H1 (cell line): Measurements from ENCODE around the gene ARMH2. TPM values are rescaled to one million over a fixed set of nuclear protein-coding genes. Genes with fewer than 3 reads are reported as not detected.
A peak's percentile ranks its signal among the peaks of the same experiment; 100 is the strongest.

ENCODE experiments used
- CTCF ChIA-PET: fragments of 300-600 bp; sonication (Branson Sonifier 250); formaldehyde crosslinking; loops from one replicate; lab custom pipeline; 2021; ENCODE audit not compliant: partially characterized antibody; lab: Charles Lee
- POLR2A ChIA-PET: fragments of 300-600 bp; sonication (Branson Sonifier 250); formaldehyde crosslinking; loops from one replicate; lab custom pipeline; 2021; ENCODE audit warnings: inconsistent platforms; ENCODE audit not compliant: partially characterized antibody; lab: Charles Lee
- DNase-seq, 2 experiments: peaks; one replicate each; pipeline versions ENCODE4 v3.0.0 to v3.0.0-alpha.2; 2010 to 2022; ENCODE audit warnings: low spot score in 2 of 2, low read depth in 1 of 2, mixed read lengths in 1 of 2
- FAIRE-seq: peaks from 2 replicates; lab custom pipeline; 2011; peaks lifted over from hg19 to GRCh38; lab: Jason Lieb, UNC
- H2AFZ ChIP-seq: 2 replicates; pipeline ENCODE4 v1.8.1; 2012; ENCODE audit warnings: low read length, inconsistent platforms
- H2AK5ac ChIP-seq: 2 replicates; pipeline ENCODE4 v1.6.1; 2013; ENCODE audit warnings: low read depth, low read length
- H2BK120ac ChIP-seq: replicated peaks from 2 replicates; pipeline ENCODE3; 2013; ENCODE audit warnings: low read depth, low read length, inconsistent platforms
- H2BK12ac ChIP-seq: 2 replicates; pipeline ENCODE4 v1.6.1; 2013; ENCODE audit warnings: low read depth, low read length
- H2BK15ac ChIP-seq: 2 replicates; pipeline ENCODE4 v1.6.1; 2013; ENCODE audit warnings: low read length
- H2BK20ac ChIP-seq: 2 replicates; pipeline ENCODE4 v1.6.1; 2013; ENCODE audit warnings: low read length
- H2BK5ac ChIP-seq: 2 replicates; pipeline ENCODE4 v1.6.1; 2013; ENCODE audit warnings: low read depth, low read length
- H3K14ac ChIP-seq: 2 replicates; pipeline ENCODE4 v1.6.1; 2013; ENCODE audit warnings: inconsistent platforms; ENCODE audit not compliant: insufficient read length
- H3K18ac ChIP-seq: 2 replicates; pipeline ENCODE4 v1.6.1; 2013; ENCODE audit warnings: low read length; ENCODE audit errors: extremely low read depth
- H3K23ac ChIP-seq: 2 replicates; pipeline ENCODE4 v1.6.1; 2013; ENCODE audit warnings: inconsistent platforms; ENCODE audit not compliant: insufficient read length
- H3K23me2 ChIP-seq: 2 replicates; pipeline ENCODE4 v1.6.1; 2013; ENCODE audit warnings: low read depth, low read length
- H3K27ac ChIP-seq: 2 replicates; pipeline ENCODE4 v1.6.1; 2011; ENCODE audit warnings: low read depth, low read length, inconsistent platforms
- H3K27me3 ChIP-seq, 4 experiments: replicated peaks in 1 of 4; 1 replicate in 1 of 4; 2 replicates in 3 of 4; pipeline versions ENCODE4 v1.6.1 to v1.8.1; 2011 to 2013; ENCODE audit warnings: low read length in 3 of 4, mild to moderate bottlenecking in 3 of 4, inconsistent platforms in 2 of 4, mixed read lengths in 2 of 4, moderate library complexity in 1 of 4; ENCODE audit not compliant: control insufficient read depth in 3 of 4, insufficient read depth in 3 of 4; ENCODE audit errors: extremely low read depth in 1 of 4
- H3K36me3 ChIP-seq, 4 experiments: 2 replicates each; pipeline versions ENCODE4 v1.6.1 to v1.8.1; 2011 to 2013; ENCODE audit warnings: mild to moderate bottlenecking in 4 of 4, low read length in 3 of 4, moderate library complexity in 2 of 4, control low read depth in 1 of 4, inconsistent platforms in 1 of 4; ENCODE audit not compliant: insufficient read depth in 4 of 4, control insufficient read depth in 2 of 4
- H3K4ac ChIP-seq: replicated peaks from 2 replicates; pipeline ENCODE3; 2013; ENCODE audit warnings: low read length, low read depth, mixed read lengths, inconsistent platforms; ENCODE audit not compliant: insufficient read length
- H3K4me1 ChIP-seq, 4 experiments: replicated peaks in 1 of 4; 1 replicate in 1 of 4; 2 replicates in 3 of 4; pipeline versions ENCODE4 v1.6.1 to v1.8.1; 2011 to 2013; ENCODE audit warnings: low read length in 3 of 4, inconsistent platforms in 2 of 4, mixed read lengths in 1 of 4; ENCODE audit not compliant: insufficient read depth in 4 of 4, control insufficient read depth in 3 of 4
- H3K4me2 ChIP-seq, 2 experiments: 2 replicates each; pipeline versions ENCODE4 v1.6.1 to v1.8.1; 2011 to 2013; ENCODE audit warnings: low read depth in 2 of 2, low read length in 2 of 2, control low read depth in 1 of 2, inconsistent platforms in 1 of 2, mild to moderate bottlenecking in 1 of 2; ENCODE audit not compliant: insufficient read depth in 1 of 2
- H3K4me3 ChIP-seq, 4 experiments: fragments of 200-600, 300-600 bp in 1 of 4; sonication (generic), shearing (Covaris generic), sonication (Bioruptor Twin) in 1 of 4; 2 replicates each; pipeline versions ENCODE4 v1.5.1 to v1.8.1; 2011 to 2016; ENCODE audit warnings: low read length in 4 of 4, low read depth in 3 of 4, control low read depth in 2 of 4, inconsistent platforms in 2 of 4, mild to moderate bottlenecking in 2 of 4, mixed read lengths in 1 of 4, moderate library complexity in 1 of 4; ENCODE audit not compliant: insufficient read depth in 2 of 4; ENCODE audit errors: extremely low read depth in 1 of 4
- H3K56ac ChIP-seq: replicated peaks from 2 replicates; pipeline ENCODE3; 2013; ENCODE audit warnings: low read depth, mild to moderate bottlenecking, mixed read lengths, low read length, inconsistent platforms; ENCODE audit not compliant: insufficient read length
- H3K79me1 ChIP-seq: 2 replicates; pipeline ENCODE4 v1.6.1; 2013; ENCODE audit warnings: low read depth, low read length, control low read depth
- H3K79me2 ChIP-seq, 2 experiments: 2 replicates each; pipeline versions ENCODE4 v1.6.1 to v1.8.1; 2012 to 2013; ENCODE audit warnings: low read length in 2 of 2, mild to moderate bottlenecking in 2 of 2, inconsistent platforms in 1 of 2; ENCODE audit not compliant: insufficient read depth in 2 of 2, control insufficient read depth in 1 of 2
- H3K9ac ChIP-seq, 4 experiments: replicated peaks in 1 of 4; 1 replicate in 1 of 4; 2 replicates in 3 of 4; pipeline versions ENCODE4 v1.6.1 to v1.8.1; 2011 to 2013; ENCODE audit warnings: low read depth in 3 of 4, low read length in 3 of 4, control low read depth in 2 of 4, mild to moderate bottlenecking in 2 of 4, moderate library complexity in 2 of 4, inconsistent platforms in 1 of 4; ENCODE audit errors: extremely low read depth in 1 of 4
- H3K9me3 ChIP-seq, 2 experiments: 2 replicates each; pipeline versions ENCODE4 v1.6.1 to v1.8.1; 2012 to 2013; ENCODE audit warnings: mild to moderate bottlenecking in 2 of 2, moderate library complexity in 2 of 2, control low read depth in 1 of 2, inconsistent platforms in 1 of 2, low read depth in 1 of 2, low read length in 1 of 2, mixed read lengths in 1 of 2; ENCODE audit not compliant: insufficient read depth in 2 of 2
- H4K20me1 ChIP-seq, 2 experiments: replicated peaks in 1 of 2; 2 replicates each; pipeline versions ENCODE3 to v1.8.1; 2011 to 2013; ENCODE audit warnings: inconsistent platforms in 2 of 2, low read length in 2 of 2, mild to moderate bottlenecking in 1 of 2; ENCODE audit not compliant: insufficient read depth in 2 of 2, control insufficient read depth in 1 of 2
- H4K5ac ChIP-seq: 2 replicates; pipeline ENCODE4 v1.6.1; 2013; ENCODE audit warnings: low read length, low read depth, mixed read lengths, inconsistent platforms; ENCODE audit not compliant: insufficient read length
- H4K8ac ChIP-seq: 2 replicates; pipeline ENCODE4 v1.8.0; 2013; ENCODE audit warnings: mild to moderate bottlenecking, moderate library complexity, low read length, inconsistent platforms; ENCODE audit not compliant: insufficient read depth; ENCODE audit errors: extremely low read depth
- H4K91ac ChIP-seq: replicated peaks from 2 replicates; pipeline ENCODE3; 2013; ENCODE audit warnings: low read length, mixed read lengths, inconsistent platforms; ENCODE audit not compliant: insufficient read length
- BCL11A ChIP-seq, 2 experiments: IDR thresholded peaks; one replicate each; pipeline ENCODE4 v1.6.1; 2011; ENCODE audit warnings: low read depth in 2 of 2, low read length in 2 of 2, mild to moderate bottlenecking in 2 of 2
- CEBPB ChIP-seq: IDR thresholded peaks from 2 replicates; pipeline ENCODE4 v1.6.1; 2012; ENCODE audit warnings: low read depth, low read length
- E2F6 ChIP-seq: IDR thresholded peaks from 2 replicates; pipeline ENCODE4 v1.6.1; 2012; ENCODE audit warnings: inconsistent platforms
- EP300 ChIP-seq, 2 experiments: IDR thresholded peaks; 1 replicate in 1 of 2; 2 replicates in 1 of 2; pipeline ENCODE4 v1.6.1; 2011 to 2012; ENCODE audit warnings: low read depth in 2 of 2, low read length in 2 of 2, mild to moderate bottlenecking in 2 of 2, borderline replicate concordance in 1 of 2, inconsistent platforms in 1 of 2, moderate library complexity in 1 of 2
- GTF2F1 ChIP-seq: IDR thresholded peaks from 2 replicates; pipeline ENCODE4 v1.6.1; 2012; ENCODE audit warnings: low read depth, low read length, improper control_type of control experiment, borderline replicate concordance
- MAFK ChIP-seq: IDR thresholded peaks from 2 replicates; pipeline ENCODE4 v1.6.1; 2012; ENCODE audit warnings: low read depth, mild to moderate bottlenecking, improper control_type of control experiment, low read length
- NANOG ChIP-seq: IDR thresholded peaks from 2 replicates; pipeline ENCODE4 v1.6.1; 2011; ENCODE audit warnings: low read length, low read depth, mild to moderate bottlenecking, inconsistent platforms; ENCODE audit not compliant: insufficient read depth, poor library complexity, severe bottlenecking
- POLR2AphosphoS5 ChIP-seq: IDR thresholded peaks from 2 replicates; pipeline ENCODE4 v1.6.1; 2011; ENCODE audit warnings: low read depth, low read length
- SIN3A ChIP-seq, 2 experiments: IDR thresholded peaks in 1 of 2; conservative IDR thresholded peaks in 1 of 2; 2 replicates each; pipeline ENCODE4 v1.6.1; 2011 to 2012; ENCODE audit warnings: low read length in 2 of 2, improper control_type of control experiment in 1 of 2, low read depth in 1 of 2, mild to moderate bottlenecking in 1 of 2
- TEAD4 ChIP-seq: IDR thresholded peaks from 2 replicates; pipeline ENCODE4 v1.6.1; 2012; ENCODE audit warnings: low read depth, low read length, inconsistent platforms, mixed read lengths
- WGBS, 2 experiments: shearing (Covaris generic) in 1 of 2; methylation state at CpG; one replicate each; pipeline versions ENCODE4 v1.1.6 to v1.1.7; 2013 to 2015; ENCODE audit warnings: low lambda C conversion rate in 2 of 2, mixed read lengths in 2 of 2, inconsistent platforms in 1 of 2, low coverage in 1 of 2, missing lambda C conversion rate in 1 of 2; ENCODE audit not compliant: insufficient replicate concordance in 2 of 2, insufficient coverage in 1 of 2, insufficient read length in 1 of 2; ENCODE audit errors: extremely low coverage in 1 of 2, missing lambda C conversion rate in 1 of 2; 5-methylcytosine and 5-hydroxymethylcytosine counted together
- polyA plus RNA-seq, 7 experiments: library from polyadenylated mRNA; depleted of rRNA in 3 of 7; stranded (reverse) in 5 of 7; unstranded in 2 of 7; fragments of >200 nt in 5 of 7; fragments of 200-250 nt in 2 of 7; gene quantifications; 1 replicate in 5 of 7; 2 replicates in 1 of 7; 4 replicates in 1 of 7; pipeline versions ENCODE4 v1.2.1 to v1.2.3, GENCODE V29; 2011 to 2013; ENCODE audit warnings: missing spikeins in 2 of 7, mixed read lengths in 2 of 7
- total RNA-seq: library from RNA; stranded (reverse); fragmentation: NEBNext Ultra II Directional; extraction: Animal tissue kit (Norgen Biotek cat#: 25700); gene quantifications from 2 replicates; pipeline ENCODE4 v1.2.1, GENCODE V29; 2021

Gene ARMH2
- total and polyA plus RNA-seq, 2 of the 8 experiments (the other 6 are each of a cell fraction or from before 2014, with no cell fraction given) = not detected

- no peak overlapping the region for H3K4ac ChIP-seq
- no peak overlapping the region for H3K14ac ChIP-seq
- no peak overlapping the region for H4K8ac ChIP-seq
- H3K23ac ChIP-seq = no peak overlapping the region
- H4K5ac ChIP-seq = no peak overlapping the region
- no peak overlapping the region for H2BK5ac ChIP-seq
- no peaks in the 10 kb centered on the region for H3K79me1 ChIP-seq
- ChIA-PET CTCF (interaction anchor here (0.8 to 1.8 kb wide), 3 partner anchors 51 to 233 kb away, joined by 3 to 6 read pairs (median 3); no protein-coding TSS in a partner anchor), POLR2A (no interaction called here)
- no peak overlapping the region for H2AK5ac ChIP-seq
- no peak overlapping the region for H3K18ac ChIP-seq
- no peak overlapping the region for H2AFZ ChIP-seq
- H2BK12ac ChIP-seq = no peak overlapping the region
- H3K56ac ChIP-seq = no peak overlapping the region
- peaks cover 0 to 5% (median 0%) of the 10 kb centered on the region in 4 experiments; a peak in 2 of 7 replicates for H3K4me1 ChIP-seq
- DNase-seq (no peak), FAIRE-seq (peak; percentile 24)
- H3K9ac ChIP-seq = no peak overlapping the region
- H3K27ac ChIP-seq = no peak overlapping the region
- no peaks in the 10 kb centered on the region for H3K9me3 ChIP-seq
- H3K79me2 ChIP-seq = no peaks in the 10 kb centered on the region
- H2BK120ac ChIP-seq = no peak overlapping the region
- H3K23me2 ChIP-seq = no peaks in the 10 kb centered on the region; the same call in 1 of the 2 replicates
- no peak overlapping the region for H2BK15ac ChIP-seq
- no peaks in the 10 kb centered on the region for H3K27me3 ChIP-seq
- H3K36me3 ChIP-seq = no peaks in the 10 kb centered on the region
- no peak overlapping the region for H3K4me2 ChIP-seq
- WGBS, 2 experiments = 94% methylated on average over 2 of the region's 2 CpGs; no CpG with 5 or more reads in 1 of the 2 experiments
- no peaks in the 10 kb centered on the region for H4K20me1 ChIP-seq
- no peak overlapping the region for H3K4me3 ChIP-seq
- H2BK20ac ChIP-seq = no peak overlapping the region
- no peak overlapping the region for H4K91ac ChIP-seq
- no peak for TF ChIP-seq CEBPB
- TF ChIP-seq POLR2AphosphoS5 = no peak
- TF ChIP-seq E2F6 = no peak
- TF ChIP-seq MAFK = no peak
- no peak for TF ChIP-seq SIN3A (conservative IDR thresholded peaks at IDR 0.05 in 1 of 2, IDR thresholded peaks at IDR 0.05 in 1 of 2; ENCODE audit: low read depth in 1 of 2, low read length in 2 of 2)
- TF ChIP-seq BCL11A (IDR thresholded peaks at IDR 0.05; ENCODE audit: low read depth in 2 of 2, low read length in 2 of 2) = no peak
- TF ChIP-seq EP300 (IDR thresholded peaks at IDR 0.05; ENCODE audit: borderline replicate concordance in 1 of 2, low read depth in 2 of 2, low read length in 2 of 2) = no peak
- TF ChIP-seq NANOG = no peak
- TF ChIP-seq GTF2F1 = no peak
- no peak for TF ChIP-seq TEAD4
Measured at GRCh38 chr6:24795106-24795505, 3.6 kb downstream of the ARMH2 start.
